ENCODE results near the gene RCL1. TPM values are rescaled to one million over a fixed set of nuclear protein-coding genes. Genes with fewer than 3 reads are reported as not detected.

Gene RCL1
- total and polyA plus RNA-seq, 8 donors: 11.3 to 153 (median 21.9) TPM

GRCh38 chr9:4859035-4859434 lies 66.3 kb downstream of the RCL1 start:
- Histone ChIP-seq H3K9me3 (no peaks in the 10 kb centered on the region), H3K36me3 (peaks cover 5 to 14% (median 6%) of the 10 kb centered on the region in 3 donors), H3K27ac (no peak overlapping the region), H3K4me3 (no peak overlapping the region), H3K27me3 (no peaks in the 10 kb centered on the region), H3K4me1 (no peaks in the 10 kb centered on the region)
- WGBS, 2 donors: 85 to 90% methylated on average over 6 of the region's 6 CpGs
- FAIRE-seq (no peak), DNase-seq (no peak), ATAC-seq (peak in 1 of 4 donors; percentile 20)
- intact Hi-C loops (cut with DNase I): no loop called here
- no peak for TF ChIP-seq CTCF (IDR thresholded peaks at IDR 0.05)

GRCh38 chr9:4860383-4860782 lies 67.6 kb downstream of the RCL1 start:
- Histone ChIP-seq H3K36me3 (peaks cover 5 to 7% (median 6%) of the 10 kb centered on the region in 3 donors), H3K27ac (no peak overlapping the region), H3K4me3 (no peak overlapping the region), H3K9me3 (no peaks in the 10 kb centered on the region), H3K4me1 (no peaks in the 10 kb centered on the region), H3K27me3 (no peaks in the 10 kb centered on the region)
- ATAC-seq (no peak), FAIRE-seq (no peak), DNase-seq (no peak)
- TF ChIP-seq CTCF (IDR thresholded peaks at IDR 0.05): no peak
- intact Hi-C loops (cut with DNase I): no loop called here
- 76 to 97% methylated on average over 2 of the region's 2 CpGs for WGBS, 2 donors

- H3K9me3 ChIP-seq: no peaks in the 10 kb centered on the region
- H3K4me1 ChIP-seq: no peaks in the 10 kb centered on the region
- no peak for DNase-seq
- H3K4me3 ChIP-seq: no peak overlapping the region
- 89 to 93% methylated on average over 2 of the region's 2 CpGs for WGBS, 2 donors
- H3K27ac ChIP-seq: no peak overlapping the region
- TF ChIP-seq CTCF (IDR thresholded peaks at IDR 0.05): no peak
- H3K36me3 ChIP-seq: peaks cover 5 to 7% (median 6%) of the 10 kb centered on the region in 3 donors
- no peak for FAIRE-seq
- ATAC-seq: no peak
- no peaks in the 10 kb centered on the region for H3K27me3 ChIP-seq
- intact Hi-C loops (cut with DNase I): no loop called here
Observed at GRCh38 chr9:4861145-4861544, 68.4 kb downstream of the RCL1 start.

GRCh38 chr9:4861736-4862451 lies 69.2 kb downstream of the RCL1 start:
- intact Hi-C loops (cut with DNase I): no loop called here
- Histone ChIP-seq H3K4me3 (no peak overlapping the region), H3K4me1 (no peaks in the 10 kb centered on the region), H3K27ac (no peak overlapping the region), H3K36me3 (peaks cover 5 to 7% (median 6%) of the 10 kb centered on the region in 3 donors), H3K9me3 (no peaks in the 10 kb centered on the region), H3K27me3 (no peaks in the 10 kb centered on the region)
- DNase-seq: no peak
- no peak for ATAC-seq
- no peak for FAIRE-seq
- WGBS, 2 donors: 89 to 93% methylated on average over 7 of the region's 7 CpGs
- TF ChIP-seq CTCF (IDR thresholded peaks at IDR 0.05): no peak

GRCh38 chr9:4862506-4863250 lies 69.9 kb downstream of the RCL1 start:
- H3K27ac ChIP-seq: no peak overlapping the region
- no peak for TF ChIP-seq CTCF (IDR thresholded peaks at IDR 0.05)
- H3K4me1 ChIP-seq: no peaks in the 10 kb centered on the region
- intact Hi-C loops (cut with DNase I): no loop called here
- DNase-seq (no peak), ATAC-seq (no peak), FAIRE-seq (no peak)
- H3K36me3 ChIP-seq: peaks cover 5 to 7% (median 6%) of the 10 kb centered on the region in 3 donors
- H3K4me3 ChIP-seq: no peak overlapping the region
- no peaks in the 10 kb centered on the region for H3K9me3 ChIP-seq
- WGBS, 2 donors: 91 to 95% methylated on average over 6 of the region's 6 CpGs
- no peaks in the 10 kb centered on the region for H3K27me3 ChIP-seq

Measured in pancreas (tissue), 10 donors.